Measurements from ENCODE around the gene PLCB3.

The PLCB3 gene

GRCh38 chr11:64268025-64268892 lies 16.9 kb downstream of the PLCB3 start:
- DNase-seq: peak; percentile 64

GRCh38 chr11:64268893-64269539 lies 17.7 kb downstream of the PLCB3 start:
- peak; percentile 43 for DNase-seq

- peak; percentile 99 for DNase-seq
Measured at GRCh38 chr11:64269540-64270220, 18.4 kb downstream of the PLCB3 start.

GRCh38 chr11:64275031-64275800 lies 23.9 kb downstream of the PLCB3 start:
- DNase-seq: no peak

GRCh38 chr11:64275841-64276240 lies 24.5 kb downstream of the PLCB3 start:
- no peak for DNase-seq

- DNase-seq: no peak
Measured at GRCh38 chr11:64276653-64277431, 25.5 kb downstream of the PLCB3 start.

GRCh38 chr11:64278576-64279190 lies 27.4 kb downstream of the PLCB3 start:
- DNase-seq: no peak

GRCh38 chr11:64281957-64282770 lies 30.8 kb downstream of the PLCB3 start:
- no peak for DNase-seq

- DNase-seq: no peak
Measured at GRCh38 chr11:64283092-64283491, 31.8 kb downstream of the PLCB3 start.

GRCh38 chr11:64284048-64284961 lies 33.0 kb downstream of the PLCB3 start, which contains the start of gene BAD:
Gene BAD (minus strand): TSS chr11:64284665. CDS start chr11:64284368, 297 bp downstream.
- peak; percentile 96 for DNase-seq

- DNase-seq: peak; percentile 88
Measured at GRCh38 chr11:64284962-64285884, 33.9 kb downstream of the PLCB3 start, which contains the start of gene GPR137. Gene GPR137 (plus strand): TSS chr11:64285848. CDS start chr11:64286525, 677 bp downstream.

- DNase-seq: peak; percentile 76
Measured at GRCh38 chr11:64285885-64286800, 34.8 kb downstream of the PLCB3 start.

- no peak for DNase-seq
Measured at GRCh38 chr11:64286801-64287159, 35.5 kb downstream of the PLCB3 start.

GRCh38 chr11:64287676-64288352 lies 36.5 kb downstream of the PLCB3 start:
- no peak for DNase-seq

- DNase-seq: no peak
Measured at GRCh38 chr11:64288353-64288750, 37.0 kb downstream of the PLCB3 start.

- DNase-seq: no peak
Measured at GRCh38 chr11:64289002-64289564, 37.8 kb downstream of the PLCB3 start.

Measured in NCI-H345 (cell line).